Right ventricle myocardium inferior (tissue), 1 donor: ENCODE data around the gene VSTM4. TPM values are rescaled to one million over a fixed set of nuclear protein-coding genes. Genes with fewer than 3 reads are reported as not detected.

Experiments used
- ATAC-seq: fragments of 200-7000 bp; cut with Tn5 transposase; one replicate; pipeline ENCODE4 v1.9.1; 2020; ENCODE audit warnings: mild to moderate bottlenecking, moderate library complexity
- DNase-seq: peaks from one replicate; pipeline ENCODE4 v3.0.0; 2021; ENCODE audit errors: missing footprints
- intact Hi-C: fragments of 100-400 bp; cut with DNase I; formaldehyde crosslinking; loops from one replicate; pipeline ENCODE4 v1.11.0; 2022
- long read RNA-seq: library from polyadenylated mRNA; unstranded; transcript quantifications from one replicate; pipeline ENCODE4 v2.0.0, GENCODE V29; 2021
- total RNA-seq: library from RNA; stranded (reverse); fragmentation: NEBNext Ultra II Directional; extraction: Animal tissue kit (Norgen Biotek cat#: 25700); gene quantifications from one replicate; pipeline ENCODE4 v1.2.1, GENCODE V29; 2021
- donor health status: DM: no; HTN: yes; CAD: no; lungs with severe emphysema.

Gene VSTM4, protein sequence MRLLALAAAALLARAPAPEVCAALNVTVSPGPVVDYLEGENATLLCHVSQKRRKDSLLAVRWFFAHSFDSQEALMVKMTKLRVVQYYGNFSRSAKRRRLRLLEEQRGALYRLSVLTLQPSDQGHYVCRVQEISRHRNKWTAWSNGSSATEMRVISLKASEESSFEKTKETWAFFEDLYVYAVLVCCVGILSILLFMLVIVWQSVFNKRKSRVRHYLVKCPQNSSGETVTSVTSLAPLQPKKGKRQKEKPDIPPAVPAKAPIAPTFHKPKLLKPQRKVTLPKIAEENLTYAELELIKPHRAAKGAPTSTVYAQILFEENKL
- total RNA-seq: 21.8 TPM
- long read RNA-seq, full-length matches to known transcripts: 9 of 23 reads
- long read RNA-seq, partial matches to known transcripts: 2 of 23 reads
- long read RNA-seq, other reads (novel, unspliced or antisense): 12 of 23 reads

DNA sequence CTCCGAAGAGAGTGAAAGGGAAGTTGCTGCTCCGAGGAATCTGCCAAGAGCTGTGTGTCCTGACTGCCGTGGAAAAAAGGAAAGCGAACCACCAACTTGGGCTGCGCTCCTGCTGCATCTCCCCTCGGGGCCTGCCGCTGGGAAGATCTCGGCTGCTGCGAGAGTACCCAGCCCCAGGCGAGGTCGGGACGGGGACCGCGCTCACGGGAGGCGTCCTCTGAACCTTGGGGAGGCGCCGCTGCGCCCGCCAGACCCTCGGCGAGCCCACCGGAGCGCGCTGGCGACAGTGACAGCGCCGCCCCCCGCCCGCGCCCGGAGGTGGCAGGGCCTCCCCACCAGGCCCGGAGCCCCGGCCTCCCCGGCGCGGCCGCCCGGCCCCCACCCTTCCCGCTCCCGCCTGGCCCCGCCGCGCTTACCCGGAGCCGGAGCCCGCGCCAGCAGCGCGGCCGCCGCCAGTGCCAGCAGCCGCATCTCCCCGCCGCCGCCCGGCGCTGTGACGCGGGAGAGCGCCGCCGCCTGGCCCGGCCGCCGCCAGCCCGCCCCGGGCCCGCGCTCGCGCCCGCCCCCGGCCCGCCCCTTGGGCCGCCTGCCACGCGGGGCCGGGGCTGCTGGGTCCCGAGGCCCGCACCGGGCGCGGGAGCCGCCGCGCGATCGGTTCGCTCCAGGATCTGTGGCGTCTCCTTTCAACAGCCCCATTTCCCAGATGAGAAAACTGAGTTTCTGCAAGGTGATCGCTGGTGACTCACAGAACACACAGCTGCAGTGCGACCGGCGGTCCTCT, at the start of gene VSTM4:
Gene VSTM4 (minus strand): TSS at position 508 of the 781 bp plus-strand sequence. CDS start 37 bp downstream, at position 471.
- intact Hi-C loops: loop anchor here (2.0 to 10.0 kb wide), 4 partner anchors 47 to 160 kb away; no protein-coding TSS in a partner anchor
- DNase-seq: peak; percentile 72
- peak; percentile 62 for ATAC-seq

GRCh38 chr10:49164559-49165188, 49.4 kb upstream of the VSTM4 start:
- intact Hi-C loops: loop anchor here (5.0 kb wide), 2 partner anchors 47 to 507 kb away; partner anchors contain the start of gene VSTM4
- ATAC-seq: peak; percentile 49
- no peak for DNase-seq

GRCh38 chr10:49163741-49164140, 48.4 kb upstream of the VSTM4 start:
- no peak for ATAC-seq
- no peak for DNase-seq
- intact Hi-C loops: loop anchor here (2.0 to 5.0 kb wide), 3 partner anchors 46 to 506 kb away; partner anchors contain the start of gene VSTM4

GRCh38 chr10:49162761-49163310, 47.5 kb upstream of the VSTM4 start:
- DNase-seq: no peak
- intact Hi-C loops: loop anchor here (2.0 to 5.0 kb wide), 3 partner anchors 46 to 506 kb away; partner anchors contain the start of gene VSTM4
- no peak for ATAC-seq

DNA sequence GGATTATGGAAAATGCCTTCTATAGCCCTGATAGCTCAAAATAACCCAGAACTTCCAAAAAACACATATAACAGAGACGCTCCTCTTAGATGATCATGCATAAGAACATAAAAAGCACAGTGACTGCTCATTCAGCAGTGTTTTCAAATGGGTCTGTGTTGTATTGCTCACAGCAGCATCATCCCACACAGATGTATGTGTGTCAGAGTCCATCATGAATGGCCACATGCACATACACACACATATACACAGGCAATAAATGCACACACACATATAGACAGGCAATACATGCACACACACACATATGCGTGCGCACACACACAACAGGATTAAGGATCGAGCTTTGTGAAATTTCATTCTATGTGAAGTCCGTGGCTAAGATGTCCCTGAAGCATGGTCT, 46.7 kb upstream of the VSTM4 start:
- DNase-seq (no peak), ATAC-seq (no peak)
- intact Hi-C loops: loop anchor here (2.0 to 5.0 kb wide), 3 partner anchors 45 to 505 kb away; partner anchors contain the start of gene VSTM4

DNA sequence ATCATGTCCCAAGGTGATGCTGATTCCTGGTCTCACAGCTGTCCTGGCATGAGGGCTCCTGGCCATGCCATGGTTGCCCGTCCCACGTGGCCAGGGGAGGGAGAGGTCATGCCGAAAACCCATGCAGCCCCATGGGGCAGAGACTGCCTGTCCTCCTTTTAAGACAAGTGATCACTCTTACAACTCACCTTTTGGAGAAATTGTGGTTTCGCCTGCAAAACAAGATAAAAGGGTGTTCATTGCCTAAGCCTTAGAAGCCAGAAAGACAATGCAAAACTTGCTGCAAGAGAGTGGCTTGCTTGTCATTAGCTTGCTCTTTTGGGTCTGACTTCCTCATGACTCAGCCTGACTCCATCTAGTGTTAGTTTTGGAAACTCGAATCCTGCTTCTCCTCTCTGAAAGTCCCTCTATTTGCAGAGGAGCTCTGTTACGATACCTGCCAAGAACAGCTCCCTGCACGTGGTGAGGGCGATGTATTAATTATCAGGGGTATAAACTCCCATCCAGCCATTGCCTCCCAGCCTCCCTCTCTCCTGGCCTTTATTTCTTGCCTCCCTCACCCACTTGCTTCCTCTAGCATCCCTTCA, 46.2 kb upstream of the VSTM4 start:
- ATAC-seq (peak; percentile 40), DNase-seq (no peak)
- intact Hi-C loops: loop anchor here (5.0 kb wide), 2 partner anchors 44 to 504 kb away; partner anchors contain the start of gene VSTM4

GRCh38 chr10:49160814-49161213, 45.5 kb upstream of the VSTM4 start:
- intact Hi-C loops: loop anchor here (5.0 kb wide), 2 partner anchors 44 to 504 kb away; partner anchors contain the start of gene VSTM4
- ATAC-seq (no peak), DNase-seq (no peak)

DNA sequence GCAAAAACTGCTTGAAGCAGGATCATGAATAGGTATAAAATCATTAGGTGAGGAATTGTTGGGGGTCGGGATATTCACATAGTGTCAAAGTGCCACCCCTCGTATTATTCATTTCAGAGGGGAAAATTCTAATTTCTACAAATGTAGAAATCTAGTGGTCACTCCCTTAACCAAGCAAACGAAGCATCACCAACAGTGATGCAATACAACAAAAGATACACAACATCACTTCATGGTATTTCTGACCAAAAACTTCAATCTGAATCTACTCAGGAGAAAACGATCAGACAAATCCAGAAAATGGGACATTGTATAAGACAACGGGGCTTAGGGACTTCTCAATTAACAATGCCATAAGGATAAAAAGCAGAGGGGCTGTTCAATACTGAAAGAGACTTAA, 44.8 kb upstream of the VSTM4 start:
- no peak for ATAC-seq
- intact Hi-C loops: loop anchor here (5.0 kb wide), 2 partner anchors 43 to 503 kb away; partner anchors contain the start of gene VSTM4
- DNase-seq: no peak

GRCh38 chr10:49158915-49159314, 43.6 kb upstream of the VSTM4 start:
- DNase-seq (no peak), ATAC-seq (no peak)
- intact Hi-C loops: no loop called here

DNA sequence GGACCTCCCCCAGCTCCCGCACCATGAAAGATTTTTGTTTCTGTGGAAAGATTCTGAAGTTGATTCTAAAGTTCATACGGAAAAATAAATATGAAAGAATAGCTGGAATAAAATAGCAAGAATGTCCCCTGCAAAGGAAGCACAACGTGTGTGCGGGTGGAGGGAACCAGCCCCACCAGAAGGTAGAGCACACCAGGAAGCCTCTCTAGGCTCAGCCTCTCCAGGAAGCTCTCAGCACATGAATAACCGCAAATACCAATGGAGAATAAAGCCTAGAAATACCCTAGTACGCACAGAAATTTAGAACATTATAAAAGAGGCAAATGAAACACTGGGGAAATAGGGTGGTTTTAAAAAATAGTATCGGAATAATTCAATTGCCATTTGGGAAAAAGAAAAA, 43.1 kb upstream of the VSTM4 start:
- intact Hi-C loops: no loop called here
- ATAC-seq: no peak
- DNase-seq: no peak

GRCh38 chr10:49157229-49157628, 41.9 kb upstream of the VSTM4 start:
- intact Hi-C loops: no loop called here
- ATAC-seq: no peak
- DNase-seq: no peak

DNA sequence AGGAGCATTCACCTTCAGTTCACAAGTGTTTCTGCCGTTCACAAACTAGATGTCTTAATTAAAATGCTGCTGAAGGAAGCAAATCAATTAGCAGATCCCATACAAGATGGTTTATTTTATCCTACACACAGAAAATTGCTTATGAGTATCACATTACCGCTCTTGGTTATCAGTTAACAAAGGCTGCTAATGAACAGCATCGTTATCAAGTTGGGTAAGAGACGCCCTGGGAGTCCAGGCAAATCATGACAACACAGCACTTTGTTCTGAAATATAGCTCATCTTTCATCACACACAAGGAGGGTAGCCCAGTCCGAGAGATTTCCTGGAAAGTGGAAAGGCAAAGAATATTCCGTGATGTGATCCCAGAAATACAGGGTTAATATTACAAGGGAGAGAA, 39.3 kb upstream of the VSTM4 start:
- intact Hi-C loops: no loop called here
- ATAC-seq: no peak
- no peak for DNase-seq

DNA sequence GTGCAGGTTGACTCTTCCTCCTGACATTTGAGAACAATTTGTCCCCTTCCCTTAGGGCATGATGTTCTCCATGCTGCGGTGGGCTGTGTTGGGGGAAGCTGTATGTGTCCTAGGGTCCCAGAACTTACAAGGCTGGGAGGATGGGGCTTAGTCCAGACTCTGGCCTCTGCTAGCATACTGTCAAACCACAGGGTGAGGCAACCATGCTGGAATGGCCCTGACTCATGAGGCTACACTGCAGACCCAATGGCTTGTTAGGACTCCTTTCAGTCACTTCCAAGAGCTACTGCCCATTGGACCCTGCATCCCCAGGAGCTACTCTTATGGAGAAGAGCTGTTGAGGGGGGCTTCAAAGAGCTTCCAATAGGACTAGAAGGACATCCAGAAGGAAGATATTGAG, 38.6 kb upstream of the VSTM4 start:
- no peak for ATAC-seq
- DNase-seq: no peak
- intact Hi-C loops: no loop called here

GRCh38 chr10:49153115-49153514, 37.8 kb upstream of the VSTM4 start:
- intact Hi-C loops: no loop called here
- DNase-seq (no peak), ATAC-seq (no peak)

DNA sequence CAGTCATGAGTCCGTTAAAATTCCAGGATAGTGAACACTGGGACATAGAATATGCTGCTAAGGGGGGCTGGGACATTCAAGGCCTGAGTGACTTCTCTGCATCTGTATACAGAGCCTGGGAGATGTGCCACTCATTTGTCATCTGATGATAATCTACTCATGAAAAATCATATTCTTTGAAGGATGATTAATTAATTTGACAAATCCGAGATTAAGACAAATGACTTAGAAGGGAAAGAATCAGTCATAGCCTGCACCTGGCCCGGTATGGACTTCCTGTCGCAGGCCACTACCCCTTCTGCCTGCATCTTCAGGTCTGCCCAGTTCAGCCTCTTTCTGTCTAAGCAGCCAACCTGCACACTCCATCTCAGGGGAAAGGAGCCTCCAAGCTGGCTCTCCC, 37.3 kb upstream of the VSTM4 start:
- ATAC-seq (no peak), DNase-seq (no peak)
- intact Hi-C loops: no loop called here

GRCh38 chr10:49152037-49152436, 36.7 kb upstream of the VSTM4 start:
- DNase-seq: no peak
- no peak for ATAC-seq
- intact Hi-C loops: no loop called here

DNA sequence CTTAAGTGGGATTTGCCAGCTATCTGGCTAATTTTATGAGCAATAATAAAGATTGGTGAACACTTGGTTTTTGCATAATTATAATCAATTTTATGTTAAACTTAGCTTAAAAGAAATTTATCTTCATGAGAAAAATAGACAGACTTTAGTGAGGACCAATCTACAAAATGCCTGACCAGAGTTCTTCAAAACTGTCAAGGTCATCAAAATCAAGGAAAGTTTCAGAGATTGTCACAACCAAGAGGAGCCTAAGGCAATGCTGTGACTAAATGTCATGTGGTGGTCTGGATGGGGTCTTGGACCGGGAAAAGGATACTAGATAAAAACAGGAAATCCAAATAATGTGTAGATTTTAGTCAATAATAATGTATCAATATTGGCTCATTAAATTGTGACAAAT, 36.2 kb upstream of the VSTM4 start:
- DNase-seq (no peak), ATAC-seq (no peak)
- intact Hi-C loops: no loop called here

DNA sequence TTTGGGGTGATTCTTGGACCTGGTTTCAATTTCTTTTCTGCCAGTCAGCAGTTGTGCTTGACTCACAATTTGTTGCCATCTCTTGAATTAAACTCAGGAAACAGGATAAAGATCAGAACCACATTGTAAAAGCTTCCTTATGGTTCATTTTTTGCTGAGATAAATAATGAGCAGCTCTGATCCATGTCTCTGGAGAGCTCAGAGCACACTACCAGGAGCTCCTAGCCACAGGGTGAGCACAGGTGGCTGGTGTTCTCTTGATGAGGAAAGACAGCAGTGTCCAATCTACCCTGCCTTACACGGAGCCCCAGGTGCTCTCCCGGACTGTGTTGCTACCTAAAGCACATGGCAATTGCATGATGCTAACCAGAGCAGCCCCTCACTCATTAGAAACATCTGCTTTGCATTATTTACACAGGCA, 35.7 kb upstream of the VSTM4 start:
- intact Hi-C loops: no loop called here
- DNase-seq (no peak), ATAC-seq (no peak)
